GM21529 (cell line): ENCODE data around the gene GLB1L3.

Experiments used
- ATAC-seq: cut with Tn5 transposase; IDR thresholded peaks from one replicate; pipeline ENCODE4 v1.9.1; 2021; ENCODE audit not compliant: unreplicated experiment

GLB1L3 gene, protein sequence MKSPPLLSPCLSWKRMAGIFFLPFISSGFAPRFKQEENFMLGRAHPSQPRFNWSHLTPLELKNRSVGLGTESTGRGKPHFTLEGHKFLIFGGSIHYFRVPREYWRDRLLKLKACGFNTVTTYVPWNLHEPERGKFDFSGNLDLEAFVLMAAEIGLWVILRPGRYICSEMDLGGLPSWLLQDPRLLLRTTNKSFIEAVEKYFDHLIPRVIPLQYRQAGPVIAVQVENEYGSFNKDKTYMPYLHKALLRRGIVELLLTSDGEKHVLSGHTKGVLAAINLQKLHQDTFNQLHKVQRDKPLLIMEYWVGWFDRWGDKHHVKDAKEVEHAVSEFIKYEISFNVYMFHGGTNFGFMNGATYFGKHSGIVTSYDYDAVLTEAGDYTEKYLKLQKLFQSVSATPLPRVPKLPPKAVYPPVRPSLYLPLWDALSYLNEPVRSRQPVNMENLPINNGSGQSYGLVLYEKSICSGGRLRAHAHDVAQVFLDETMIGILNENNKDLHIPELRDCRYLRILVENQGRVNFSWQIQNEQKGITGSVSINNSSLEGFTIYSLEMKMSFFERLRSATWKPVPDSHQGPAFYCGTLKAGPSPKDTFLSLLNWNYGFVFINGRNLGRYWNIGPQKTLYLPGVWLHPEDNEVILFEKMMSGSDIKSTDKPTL

DNA sequence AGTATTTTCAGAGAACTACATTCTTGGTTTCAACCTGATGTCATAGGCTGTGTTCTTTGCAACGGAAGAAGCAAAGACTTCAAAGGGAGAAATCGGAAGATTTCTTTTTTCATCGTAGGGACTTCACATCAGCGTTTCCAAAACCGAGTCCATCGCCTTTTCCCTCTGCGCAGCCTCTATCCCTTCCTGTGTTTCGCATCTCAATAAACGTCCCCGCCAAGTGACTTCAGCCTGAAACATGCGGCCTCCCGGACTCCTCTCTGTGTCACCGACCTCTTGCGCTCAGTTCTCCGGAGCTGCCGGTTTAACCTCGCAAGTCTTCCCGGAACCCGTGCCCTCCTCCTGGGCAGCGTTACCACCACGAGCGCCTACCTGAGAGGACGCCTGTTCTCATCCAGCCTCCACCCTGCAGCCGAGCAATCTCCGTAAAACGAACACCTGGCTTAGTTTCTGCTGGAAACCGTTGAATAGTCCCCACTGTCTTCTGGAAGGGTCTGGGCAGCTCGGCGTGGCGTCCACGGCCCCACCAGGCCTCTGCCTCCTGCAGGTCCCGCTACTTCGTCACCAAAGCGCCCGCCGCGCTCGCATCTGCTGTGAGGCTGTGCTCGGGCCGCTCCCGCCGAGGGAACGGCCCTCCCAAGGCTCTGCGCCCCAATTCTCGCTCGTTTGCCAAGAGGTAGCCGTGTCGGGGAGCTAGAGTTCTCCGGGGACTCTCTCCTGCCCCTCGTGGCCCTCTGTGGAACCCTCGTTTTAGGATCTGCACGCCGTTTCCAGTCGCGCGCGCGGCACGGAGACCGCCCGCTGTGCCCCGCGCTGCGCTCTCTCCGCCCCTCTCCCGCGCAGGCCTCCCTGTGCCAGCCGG lies at the start of gene GLB1L3:
Gene GLB1L3 (plus strand): TSS at position 846 of the 862 bp plus-strand sequence. CDS start 362 bp downstream, outside the sequence.
- peak; percentile 78 for ATAC-seq

DNA sequence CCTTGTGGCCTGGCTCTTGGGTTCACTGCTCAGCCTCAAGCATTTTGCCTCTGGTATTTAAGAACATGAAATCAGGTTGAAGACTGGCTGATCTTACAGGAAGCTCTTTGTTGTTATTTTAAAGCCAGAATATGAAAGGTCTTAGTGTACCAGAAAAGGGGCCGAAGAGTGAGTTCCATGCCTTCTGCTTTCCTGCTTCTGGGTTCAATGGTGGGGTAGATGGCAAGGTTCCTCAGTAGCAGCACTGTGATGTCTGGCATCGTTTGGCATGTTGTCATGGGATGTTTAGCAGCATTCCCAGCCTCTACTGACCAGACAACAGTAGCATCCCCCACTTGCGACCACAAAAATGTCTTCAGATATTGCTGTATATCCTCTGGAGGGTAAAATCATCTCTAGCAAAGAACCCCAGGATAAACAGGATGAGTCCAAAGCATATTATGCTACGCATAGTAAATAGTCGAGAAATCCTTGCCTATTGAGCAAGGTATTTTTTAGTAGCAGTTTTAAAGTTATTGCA lies 49.3 kb upstream of the GLB1L3 start:
- no peak for ATAC-seq

DNA sequence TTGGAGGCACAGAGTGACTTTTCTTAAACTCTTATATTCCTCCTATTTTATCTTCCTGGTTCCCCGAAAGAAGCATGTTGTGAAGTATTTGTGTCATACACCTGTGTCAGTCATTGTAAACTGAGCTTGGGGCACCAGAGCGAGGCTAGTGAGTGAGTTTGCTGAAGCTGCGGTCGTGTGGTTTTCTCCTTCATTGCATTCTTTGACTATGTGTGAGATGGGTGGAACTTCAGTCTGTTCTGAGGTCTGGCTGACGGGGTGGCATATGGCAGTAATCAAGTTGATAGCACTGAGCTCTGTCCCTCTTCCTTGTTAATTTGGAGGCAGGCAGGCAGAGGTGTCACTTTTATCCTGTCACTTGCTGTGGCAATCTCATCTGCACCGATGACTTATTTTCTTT lies 47.6 kb upstream of the GLB1L3 start:
- peak; percentile 57 for ATAC-seq

DNA sequence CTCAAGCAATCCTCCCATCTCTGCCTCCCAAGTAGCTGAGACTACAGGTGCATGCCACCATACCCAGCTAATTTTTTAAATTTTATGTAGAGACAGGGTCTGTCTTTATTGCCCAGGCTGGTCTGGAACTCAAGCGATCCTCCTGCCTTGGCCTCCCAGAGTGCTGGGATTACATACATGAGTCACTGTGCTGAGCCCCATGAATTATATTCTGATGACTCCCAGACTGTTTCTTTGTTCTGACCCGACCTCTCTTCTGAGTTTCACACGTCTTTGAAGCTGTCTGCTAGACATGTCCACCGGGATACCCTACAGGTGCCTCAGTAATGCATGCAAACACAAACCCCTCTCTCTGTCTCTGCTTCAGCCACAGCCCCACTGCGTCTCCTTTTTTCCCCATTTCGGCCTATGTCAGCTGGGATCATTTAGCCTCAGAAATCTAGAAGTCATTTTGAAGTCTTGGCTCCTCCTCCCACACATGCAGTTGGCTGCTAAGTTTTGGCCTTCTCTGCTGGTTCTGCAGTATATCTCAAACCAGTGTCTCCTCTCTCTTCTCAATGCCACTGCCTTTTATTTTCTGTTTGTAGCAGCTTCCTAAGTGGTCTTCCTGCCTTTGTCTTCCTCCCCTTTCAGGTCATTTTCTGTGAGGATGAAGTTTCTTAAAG lies 46.9 kb upstream of the GLB1L3 start:
- ATAC-seq, result no peak

DNA sequence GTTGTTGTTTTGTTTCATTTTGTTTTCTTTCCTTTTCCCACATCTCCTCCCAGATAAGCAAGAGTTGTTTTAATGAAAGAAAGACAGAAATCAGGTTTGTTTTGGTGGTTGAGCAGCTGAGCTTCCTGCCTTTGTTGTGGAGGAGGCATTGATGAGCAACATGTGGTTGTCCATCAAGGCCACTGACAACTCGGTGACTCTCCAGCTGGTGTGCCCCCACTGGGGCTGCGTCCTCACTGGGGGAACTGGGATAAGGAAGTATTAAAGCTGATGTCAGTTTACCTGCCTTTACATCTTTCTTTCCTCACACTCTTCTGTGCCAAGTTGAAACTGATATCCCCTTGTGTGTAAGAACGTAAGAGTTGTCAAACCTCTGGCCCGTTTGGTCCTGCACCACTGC lies 45.8 kb upstream of the GLB1L3 start:
- no peak for ATAC-seq

DNA sequence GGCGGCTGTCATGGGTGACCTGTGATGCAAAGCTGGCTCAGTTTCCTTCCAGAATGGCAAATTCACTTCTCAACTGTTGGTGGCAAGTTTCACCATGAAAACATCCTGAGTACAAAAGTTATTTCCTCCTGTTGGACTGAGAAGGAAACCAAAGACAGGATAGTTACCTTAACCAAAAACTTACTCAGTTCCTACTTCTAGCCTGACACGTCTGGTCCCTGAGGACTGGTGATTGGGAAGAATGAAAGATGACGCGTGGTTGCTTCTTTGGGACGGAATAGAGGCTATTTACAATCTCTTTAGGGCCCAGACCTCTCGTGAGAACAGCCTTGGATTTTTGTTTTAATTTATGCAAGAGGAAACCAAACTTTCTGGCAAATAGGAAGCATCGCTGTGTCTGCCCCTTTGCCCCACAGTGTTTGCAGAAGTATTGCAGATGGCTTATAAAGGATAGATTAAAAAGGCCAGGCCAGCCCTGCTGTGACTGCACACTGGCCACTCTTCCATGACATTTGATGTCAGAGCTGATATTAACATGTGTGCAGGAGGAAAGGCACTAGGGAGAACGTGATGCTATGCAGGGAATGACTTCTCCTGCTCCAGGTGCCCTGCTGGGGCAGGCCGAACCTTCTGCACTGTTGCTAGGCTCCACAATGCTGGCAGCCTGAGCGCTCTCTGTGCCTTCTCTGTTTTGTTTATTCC lies 44.1 kb upstream of the GLB1L3 start:
- ATAC-seq, result no peak

DNA sequence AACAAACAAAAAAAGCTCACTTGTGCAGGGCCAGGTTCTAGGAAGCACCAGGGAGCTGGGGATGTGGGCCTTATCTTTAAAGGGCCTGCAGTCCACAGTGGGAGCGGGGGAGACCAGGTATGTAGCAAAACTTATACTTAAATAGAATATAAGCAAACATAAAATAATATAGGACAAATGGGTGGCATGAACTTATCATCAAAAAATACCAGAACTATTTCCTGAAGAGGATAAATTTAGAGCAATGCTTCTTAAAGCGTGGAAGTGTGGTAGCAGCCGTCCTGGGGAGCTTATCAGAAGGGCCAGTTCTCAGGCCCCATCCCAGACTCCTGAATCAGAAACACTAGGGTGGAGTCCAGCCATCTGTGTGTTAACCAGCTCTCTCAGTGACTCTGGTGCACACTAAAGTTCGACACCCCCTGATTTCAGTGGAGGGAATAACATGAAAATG lies 42.4 kb upstream of the GLB1L3 start:
- no peak for ATAC-seq

DNA sequence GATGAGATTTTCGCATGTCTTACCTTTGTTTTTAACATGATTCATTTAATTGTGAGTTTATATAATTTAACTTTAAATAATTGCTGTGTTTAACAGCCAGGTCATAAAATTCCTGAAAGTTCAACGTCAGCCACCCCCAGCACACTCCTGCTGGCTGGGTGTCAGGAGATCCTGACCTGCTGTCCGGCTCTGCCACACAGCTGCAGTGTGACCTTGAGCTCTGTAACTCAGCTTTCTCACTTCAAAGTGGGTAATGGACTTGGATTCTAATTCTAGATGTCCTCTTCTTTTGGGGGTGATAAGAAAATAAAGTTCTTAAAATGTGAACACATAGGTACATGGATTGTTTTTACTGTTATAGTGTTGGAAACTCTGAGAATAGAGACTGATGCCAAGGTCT lies 40.8 kb upstream of the GLB1L3 start:
- no peak for ATAC-seq

DNA sequence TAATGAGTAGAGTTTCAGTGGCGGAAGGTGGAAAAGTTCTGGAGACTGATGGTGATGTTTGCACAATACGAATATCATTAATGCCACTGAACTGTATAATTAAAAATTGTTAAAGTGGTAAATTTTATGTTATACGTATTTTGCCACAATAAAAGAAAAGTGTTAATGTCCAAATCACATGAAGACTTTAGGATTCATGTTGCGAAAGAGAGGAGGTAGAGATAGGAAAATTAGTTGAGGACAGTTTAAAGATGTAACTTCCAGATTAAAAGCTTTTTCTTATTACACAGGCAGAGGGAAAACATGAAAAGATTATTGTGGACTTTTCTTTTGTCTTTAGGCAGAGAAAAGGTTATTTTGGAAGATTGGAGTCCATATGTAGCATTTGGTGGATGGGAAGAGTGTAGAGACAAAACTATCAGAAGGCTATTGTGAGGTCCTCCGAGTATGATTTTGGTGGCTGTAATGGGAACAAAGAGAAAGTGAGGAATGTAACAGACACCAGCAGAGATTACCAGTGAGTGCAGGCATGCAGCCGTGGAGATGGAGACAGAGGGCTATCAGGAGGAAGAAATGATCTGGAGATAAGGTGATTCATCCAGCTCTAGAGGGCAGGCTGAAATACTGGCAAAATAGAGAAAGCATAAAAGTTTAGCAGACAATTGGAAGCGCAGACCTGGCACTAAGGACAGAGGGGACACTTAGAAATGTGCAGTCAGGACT lies 39.2 kb upstream of the GLB1L3 start:
- no peak for ATAC-seq

DNA sequence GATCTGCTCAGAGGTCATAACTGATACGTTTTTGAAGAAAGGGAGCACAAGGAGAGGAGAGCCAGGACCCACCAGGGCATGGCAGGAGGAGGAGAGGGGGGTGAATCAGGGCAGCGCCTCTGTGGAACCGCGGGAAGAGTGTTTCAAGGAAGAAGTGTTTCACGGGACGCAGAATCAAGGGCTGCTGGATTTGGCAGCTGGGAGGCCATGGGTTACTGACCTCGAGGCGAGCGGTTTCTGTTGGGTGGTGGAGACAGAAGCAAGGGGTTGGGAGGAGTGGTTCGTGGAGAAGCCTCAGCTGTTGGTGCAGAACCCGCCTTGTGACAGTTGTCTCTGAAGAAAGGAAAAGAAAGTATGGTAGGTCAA lies 38.6 kb upstream of the GLB1L3 start:
- ATAC-seq, result no peak

DNA sequence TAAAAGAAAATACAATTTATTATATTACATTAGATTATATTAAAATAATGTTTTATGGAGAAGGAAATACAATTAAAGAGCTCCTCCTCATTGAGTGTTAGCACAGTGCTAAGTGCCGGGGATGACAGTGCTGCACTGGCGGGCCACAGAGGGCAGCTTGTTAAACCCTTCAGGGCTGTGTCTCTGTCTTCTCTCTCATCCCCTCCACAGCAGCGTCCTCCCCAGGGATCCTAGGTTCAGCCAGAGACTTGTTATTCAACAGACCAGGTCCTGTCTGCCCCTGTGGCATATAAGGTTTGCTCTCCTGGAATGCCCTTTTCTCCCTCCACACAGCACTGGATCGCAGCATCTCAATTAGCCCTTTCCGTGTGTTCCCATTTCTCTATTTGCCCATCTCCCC lies 37.2 kb upstream of the GLB1L3 start:
- no peak for ATAC-seq

DNA sequence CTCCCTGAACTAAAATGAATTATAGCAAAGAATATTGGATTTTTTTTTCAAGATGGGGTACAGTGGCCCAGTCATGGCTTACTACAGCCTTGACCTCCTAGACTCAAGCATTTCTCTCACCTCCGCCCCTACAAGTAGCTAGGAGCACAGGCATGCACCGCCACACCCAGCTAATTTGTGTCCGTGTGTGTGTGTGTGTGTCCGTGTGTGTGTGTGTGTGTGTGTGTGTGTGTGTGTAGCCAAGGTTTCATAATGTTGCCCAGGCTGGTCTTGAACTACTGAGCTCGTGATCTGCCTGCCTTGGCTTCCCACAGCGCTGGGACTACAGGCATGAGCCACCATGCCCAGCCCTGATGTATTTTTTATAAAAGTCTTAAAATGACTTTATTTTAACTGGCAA lies 35.6 kb upstream of the GLB1L3 start:
- ATAC-seq, result no peak

DNA sequence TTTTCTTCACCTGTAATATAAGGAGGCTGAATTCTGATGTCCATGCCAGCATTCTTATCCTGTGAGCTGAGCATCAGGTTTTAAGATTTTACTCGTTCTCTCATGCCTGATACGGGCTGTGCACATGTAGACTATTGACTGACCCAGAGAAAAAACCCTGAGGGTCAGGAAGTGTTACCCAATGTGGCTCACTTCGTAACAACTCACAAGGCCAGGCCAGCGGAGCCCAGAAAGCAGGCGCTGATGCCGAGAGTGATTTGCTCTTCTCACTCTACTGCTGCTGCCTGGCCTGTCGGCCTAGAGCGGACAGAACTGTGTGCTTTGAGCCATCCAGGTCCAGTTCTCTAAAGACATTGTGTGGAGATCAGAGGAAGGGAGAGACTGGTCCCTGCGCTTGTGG lies 33.8 kb upstream of the GLB1L3 start:
- no peak for ATAC-seq

DNA sequence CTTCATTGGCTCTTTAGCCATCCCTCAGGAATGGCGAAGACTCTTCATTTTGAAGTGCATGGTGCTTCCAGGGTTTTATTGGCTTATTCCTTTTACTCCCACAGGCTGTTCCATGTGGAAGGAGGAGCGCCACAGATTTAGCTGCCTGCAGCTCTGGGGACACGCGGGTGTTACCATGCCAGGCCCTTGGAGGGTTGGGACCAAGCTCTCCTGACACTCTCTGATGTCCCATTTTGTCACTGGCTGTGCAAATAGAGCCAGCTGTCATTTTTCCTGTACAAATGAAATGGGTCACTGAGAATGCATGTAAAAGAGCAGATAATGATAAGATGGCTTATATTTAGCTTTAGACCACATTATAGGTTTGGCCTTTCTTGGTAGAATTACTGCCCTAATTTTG lies 32.3 kb upstream of the GLB1L3 start:
- no peak for ATAC-seq

DNA sequence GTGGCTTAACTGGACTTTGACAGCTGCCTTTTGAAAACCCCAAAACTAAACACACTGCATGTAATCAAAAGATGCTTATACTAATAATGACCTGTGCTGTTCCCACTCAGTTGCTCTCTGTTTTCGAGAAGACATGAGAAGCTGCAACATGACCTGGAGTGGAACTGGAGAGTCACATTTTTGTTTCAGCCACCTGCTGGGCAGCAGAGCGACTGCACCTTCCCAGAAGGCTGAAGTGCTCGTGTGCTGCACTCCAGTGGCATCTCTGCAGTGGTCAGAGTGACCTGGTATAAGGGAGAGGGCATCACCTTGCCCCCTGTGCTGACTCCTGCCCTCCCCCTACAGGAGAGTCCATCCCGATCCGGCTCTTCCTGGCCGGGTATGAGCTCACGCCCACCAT lies 31.6 kb upstream of the GLB1L3 start:
- peak; percentile 90 for ATAC-seq

DNA sequence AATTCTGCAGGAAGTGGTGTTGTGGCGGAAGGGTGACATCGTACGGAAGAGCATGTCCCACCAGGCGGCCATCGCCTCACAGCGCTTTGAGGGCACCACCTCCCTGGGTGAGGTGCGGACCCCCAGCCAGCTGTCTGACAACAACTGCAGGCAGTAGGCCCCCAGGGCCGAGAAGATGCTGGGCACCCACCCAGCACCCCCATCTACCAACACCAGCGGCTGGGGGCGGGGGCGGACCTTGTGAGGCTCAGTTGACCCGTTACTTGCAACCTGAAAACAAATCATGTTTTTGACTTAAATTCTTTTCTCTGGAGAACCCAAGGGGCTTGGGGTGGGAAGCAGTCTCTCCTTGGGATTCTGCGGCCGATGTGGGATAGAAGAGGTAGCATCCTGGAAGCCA lies 30.7 kb upstream of the GLB1L3 start:
- no peak for ATAC-seq

DNA sequence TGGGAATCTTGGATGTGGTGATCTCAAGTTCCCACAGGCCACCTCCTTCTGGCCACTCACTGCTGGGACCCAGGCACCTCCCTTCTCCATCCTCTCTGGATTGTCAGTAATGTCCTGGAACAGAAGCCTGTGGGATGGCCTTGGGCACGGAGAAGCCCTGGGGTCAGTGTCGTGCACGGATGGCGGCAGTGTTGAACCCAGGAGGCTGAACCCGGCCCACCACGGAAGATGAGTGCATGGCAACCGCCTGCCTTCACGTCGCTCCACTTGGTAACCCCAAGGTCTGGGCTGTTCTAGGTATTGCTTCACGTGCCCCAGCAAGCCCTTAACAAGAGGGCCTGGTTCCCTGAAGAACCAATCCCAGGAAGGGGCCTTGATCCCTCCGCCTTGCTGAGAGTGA lies 30.1 kb upstream of the GLB1L3 start:
- ATAC-seq, result no peak

DNA sequence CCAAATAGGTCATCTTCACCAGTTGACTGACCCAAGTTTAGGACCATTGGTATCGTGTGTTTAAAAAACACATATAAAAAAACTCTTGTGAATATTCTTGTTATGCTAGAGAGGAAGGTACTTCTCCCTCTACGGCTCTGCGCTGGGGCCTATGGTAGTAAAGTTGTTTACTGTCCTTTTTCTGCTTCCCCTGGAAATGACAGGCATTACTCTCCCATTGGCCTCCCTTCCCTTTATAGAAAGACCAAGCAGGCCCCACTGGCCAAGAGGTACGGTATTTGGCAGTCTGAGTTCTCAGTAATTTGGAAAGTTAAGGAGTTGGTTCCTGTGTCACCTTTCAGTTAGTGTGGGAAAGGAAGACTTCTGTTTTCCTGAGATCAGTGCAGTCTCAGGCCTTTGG lies 29.5 kb upstream of the GLB1L3 start:
- no peak for ATAC-seq

DNA sequence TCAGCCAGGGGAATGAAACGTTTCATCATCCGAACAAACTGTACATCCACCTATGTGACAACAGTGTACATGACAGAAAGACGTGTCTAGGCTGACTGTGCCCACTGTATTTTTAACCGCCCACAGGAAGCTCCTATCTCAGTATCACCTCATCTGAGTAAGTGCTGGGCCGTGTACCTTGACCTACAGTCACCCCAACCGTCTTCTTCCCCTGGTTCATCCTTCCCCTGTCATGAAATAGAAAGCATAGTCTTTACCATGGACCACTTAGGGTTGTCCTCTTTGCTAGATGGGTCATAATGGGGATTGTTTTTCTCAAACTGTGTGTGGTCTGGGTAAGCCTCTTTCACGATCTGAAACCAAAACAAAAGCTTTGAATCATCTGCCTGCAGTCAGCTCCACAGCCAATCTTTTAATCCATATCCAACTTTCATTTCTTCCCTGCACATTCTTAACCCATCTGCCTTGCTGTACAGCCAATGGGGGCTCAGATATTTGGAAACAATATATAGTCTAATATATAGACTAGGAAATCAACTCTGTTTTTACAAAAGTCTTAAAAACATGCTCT lies 27.2 kb upstream of the GLB1L3 start:
- no peak for ATAC-seq
